GM19025 (cell line): ENCODE data around the gene SLC6A17.

Experiments
- ATAC-seq: cut with Tn5 transposase; IDR thresholded peaks from one replicate; pipeline ENCODE4 v1.9.1; 2021; ENCODE audit warnings: mild to moderate bottlenecking, low read depth, moderate library complexity; ENCODE audit not compliant: unreplicated experiment

Gene SLC6A17

DNA sequence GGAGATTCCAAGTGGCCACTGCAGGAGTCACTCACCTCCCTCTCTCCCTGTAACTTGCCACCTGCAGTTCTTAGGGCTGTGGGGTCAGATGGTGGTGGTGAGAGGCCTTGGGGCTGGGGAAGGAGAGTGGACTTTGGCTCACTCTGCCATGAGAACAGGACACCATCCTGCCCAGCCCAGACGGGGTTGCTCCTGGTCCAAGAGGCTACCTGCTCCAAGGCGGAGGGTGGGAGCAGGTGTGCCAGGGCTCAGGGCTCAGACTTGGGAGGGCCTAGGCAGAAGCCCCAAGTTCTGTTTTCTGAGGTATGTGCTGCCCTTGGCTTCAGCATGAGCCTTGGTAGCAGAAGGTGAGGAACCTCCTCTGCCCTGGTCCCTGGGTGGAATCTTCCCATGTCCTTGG, 48.5 kb downstream of the SLC6A17 start:
- ATAC-seq = no peak

GRCh38 chr1:110200190-110200589, 49.9 kb downstream of the SLC6A17 start:
- ATAC-seq = no peak

- no peak for ATAC-seq
These were observed 50.4 kb downstream of the SLC6A17 start for GRCh38 chr1:110200666-110201065.

DNA sequence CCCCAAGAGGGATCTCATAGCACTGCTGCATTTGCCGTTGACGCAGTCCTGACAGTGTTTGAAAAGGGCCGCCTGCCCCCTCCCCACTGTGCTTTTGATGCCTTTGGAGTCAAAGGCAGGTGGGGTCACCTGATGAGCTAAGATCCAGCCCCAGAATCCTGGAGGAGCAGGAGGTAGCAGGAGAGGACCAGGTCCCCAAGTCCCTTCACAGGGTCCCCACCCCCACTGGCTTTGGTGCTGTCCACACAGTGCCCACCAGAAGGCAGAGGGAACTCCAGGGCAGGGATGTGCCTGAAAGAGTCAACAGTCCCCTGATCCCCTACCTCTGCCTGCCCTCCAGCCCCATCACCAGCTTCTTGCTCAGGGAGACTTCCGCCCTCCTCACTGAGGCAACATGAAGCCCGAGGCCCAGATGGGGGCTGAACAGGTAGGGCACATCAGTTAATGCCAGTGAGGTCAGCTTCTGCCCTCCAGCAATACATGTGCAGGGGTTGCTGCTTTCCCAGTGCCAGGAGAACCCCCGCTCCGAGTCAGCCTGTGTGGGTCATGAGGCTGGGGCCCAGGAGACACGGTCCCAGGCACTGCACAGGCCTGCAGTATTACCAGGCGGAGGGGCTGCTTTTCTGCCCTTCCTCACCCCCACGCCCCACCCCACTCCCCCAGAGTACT, 51.0 kb downstream of the SLC6A17 start:
- no peak for ATAC-seq

- ATAC-seq = no peak
These were observed 52.8 kb downstream of the SLC6A17 start for GRCh38 chr1:110203021-110203661.

DNA sequence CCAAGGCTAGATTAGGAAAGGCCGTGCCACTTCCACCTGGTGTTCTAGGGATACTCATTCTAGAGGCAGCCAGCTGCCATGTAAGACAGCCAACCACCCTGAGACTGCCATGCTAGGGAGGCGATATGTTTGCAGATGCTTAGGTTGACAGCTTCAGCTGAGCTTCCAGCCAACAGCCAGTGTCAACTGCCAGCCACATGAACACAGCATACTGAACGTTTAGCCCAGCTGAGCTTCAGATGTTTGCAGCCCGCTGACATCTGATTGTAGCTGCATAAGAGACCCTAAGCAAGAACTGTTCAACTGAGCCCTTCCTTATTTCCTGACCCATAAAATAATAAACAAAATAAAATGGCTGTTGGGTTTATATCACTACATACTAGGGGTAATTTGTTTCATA, 54.9 kb downstream of the SLC6A17 start:
- ATAC-seq = no peak

DNA sequence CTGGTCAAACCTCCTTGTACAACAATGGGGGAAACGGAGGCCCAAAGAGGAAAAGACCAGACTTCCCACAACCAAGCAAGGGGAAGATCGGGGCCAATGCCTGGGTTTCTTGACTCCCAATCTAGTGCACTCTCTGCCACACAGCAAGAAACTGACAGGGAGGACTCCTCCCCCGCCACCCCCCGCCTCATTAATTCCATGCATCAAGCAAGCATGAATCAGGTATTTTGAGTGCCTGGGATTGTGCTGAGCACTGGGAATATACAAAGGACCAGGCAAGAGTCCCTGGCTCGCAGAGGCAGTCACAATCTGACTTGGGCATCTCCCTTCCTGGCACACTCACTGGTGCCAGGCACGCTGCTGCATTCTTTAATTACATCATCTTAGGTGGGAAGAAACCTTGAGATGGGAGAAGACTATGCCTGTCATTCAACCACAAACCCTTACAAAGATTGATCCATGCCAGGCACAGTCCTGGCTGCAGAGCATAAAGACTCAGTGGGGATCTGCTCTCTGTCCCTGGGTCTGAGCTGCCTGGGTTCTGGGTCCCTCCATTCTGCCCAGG, 55.4 kb downstream of the SLC6A17 start:
- no peak for ATAC-seq

- no peak for ATAC-seq
These were observed 56.1 kb downstream of the SLC6A17 start for GRCh38 chr1:110206261-110206920.

- no peak for ATAC-seq
These were observed 57.5 kb downstream of the SLC6A17 start for GRCh38 chr1:110207831-110208230.

- no peak for ATAC-seq
These were observed 58.8 kb downstream of the SLC6A17 start for GRCh38 chr1:110208916-110209645.

- ATAC-seq = peak; percentile 87
These were observed 59.7 kb downstream of the SLC6A17 start, which contains the start of gene KCNC4 for GRCh38 chr1:110209715-110210603. KCNC4 (plus strand) TSS chr1:110210314; CDS start chr1:110211500, 1,186 bp downstream.

- peak; percentile 24 for ATAC-seq
These were observed 60.6 kb downstream of the SLC6A17 start for GRCh38 chr1:110210604-110211495.

DNA sequence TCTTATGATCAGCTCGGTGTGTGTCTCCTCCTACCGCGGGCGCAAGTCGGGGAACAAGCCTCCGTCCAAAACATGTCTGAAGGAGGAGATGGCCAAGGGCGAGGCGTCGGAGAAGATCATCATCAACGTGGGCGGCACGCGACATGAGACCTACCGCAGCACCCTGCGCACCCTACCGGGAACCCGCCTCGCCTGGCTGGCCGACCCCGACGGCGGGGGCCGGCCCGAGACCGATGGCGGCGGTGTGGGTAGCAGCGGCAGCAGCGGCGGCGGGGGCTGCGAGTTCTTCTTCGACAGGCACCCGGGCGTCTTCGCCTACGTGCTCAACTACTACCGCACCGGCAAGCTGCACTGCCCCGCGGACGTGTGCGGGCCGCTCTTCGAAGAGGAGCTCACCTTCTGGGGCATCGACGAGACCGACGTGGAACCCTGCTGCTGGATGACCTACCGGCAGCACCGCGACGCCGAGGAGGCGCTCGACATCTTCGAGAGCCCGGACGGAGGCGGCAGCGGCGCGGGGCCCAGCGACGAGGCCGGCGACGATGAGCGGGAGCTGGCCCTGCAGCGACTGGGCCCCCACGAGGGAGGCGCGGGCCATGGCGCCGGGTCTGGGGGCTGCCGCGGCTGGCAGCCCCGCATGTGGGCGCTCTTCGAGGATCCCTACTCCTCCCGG, 61.3 kb downstream of the SLC6A17 start:
- ATAC-seq = no peak

GRCh38 chr1:110212169-110213142, 62.2 kb downstream of the SLC6A17 start:
- no peak for ATAC-seq

DNA sequence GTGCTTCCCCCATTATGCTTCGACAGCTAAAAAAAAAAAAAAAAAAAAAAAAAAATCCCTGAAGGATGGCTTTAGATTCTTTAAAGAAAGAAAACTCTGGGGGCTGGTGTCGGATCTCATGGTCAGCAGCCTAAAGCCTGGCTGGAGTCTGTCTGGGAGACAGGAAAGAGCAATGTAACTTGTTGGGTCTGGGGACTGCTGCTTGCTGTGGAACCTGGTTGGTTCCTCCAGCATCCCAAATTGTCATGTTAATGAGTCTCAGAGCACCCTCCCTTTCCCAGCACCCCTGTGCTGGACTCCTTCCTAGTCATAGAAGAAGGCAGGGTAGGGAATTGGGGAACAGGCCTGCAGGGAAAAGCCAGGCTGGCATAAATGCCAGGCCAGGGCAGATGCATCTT, 62.8 kb downstream of the SLC6A17 start:
- ATAC-seq = no peak

- ATAC-seq = no peak
These were observed 64.4 kb downstream of the SLC6A17 start for GRCh38 chr1:110214454-110215404.
